ENCODE data around the gene KRTAP5-3. TPM values are rescaled to one million over a fixed set of nuclear protein-coding genes. Genes with fewer than 3 reads are reported as not detected.

Gene KRTAP5-3
- total RNA-seq, 4 donors from 2014 or later: not detected

GRCh38 chr11:1559111-1559951, 48.9 kb downstream of the KRTAP5-3 start:
- H3K36me3 ChIP-seq: peaks cover 0 to 6% (median 0%) of the 10 kb centered on the region in 4 donors
- TF ChIP-seq EP300 (IDR thresholded peaks at IDR 0.05; ENCODE audit: low read depth) (no peak), POLR2AphosphoS5 (IDR thresholded peaks at IDR 0.05) (peak; percentile 48 to 74 (median 67)), POLR2A (IDR thresholded peaks at IDR 0.05) (peak; percentile 47)
- TF ChIP-seq, protein P1, sequence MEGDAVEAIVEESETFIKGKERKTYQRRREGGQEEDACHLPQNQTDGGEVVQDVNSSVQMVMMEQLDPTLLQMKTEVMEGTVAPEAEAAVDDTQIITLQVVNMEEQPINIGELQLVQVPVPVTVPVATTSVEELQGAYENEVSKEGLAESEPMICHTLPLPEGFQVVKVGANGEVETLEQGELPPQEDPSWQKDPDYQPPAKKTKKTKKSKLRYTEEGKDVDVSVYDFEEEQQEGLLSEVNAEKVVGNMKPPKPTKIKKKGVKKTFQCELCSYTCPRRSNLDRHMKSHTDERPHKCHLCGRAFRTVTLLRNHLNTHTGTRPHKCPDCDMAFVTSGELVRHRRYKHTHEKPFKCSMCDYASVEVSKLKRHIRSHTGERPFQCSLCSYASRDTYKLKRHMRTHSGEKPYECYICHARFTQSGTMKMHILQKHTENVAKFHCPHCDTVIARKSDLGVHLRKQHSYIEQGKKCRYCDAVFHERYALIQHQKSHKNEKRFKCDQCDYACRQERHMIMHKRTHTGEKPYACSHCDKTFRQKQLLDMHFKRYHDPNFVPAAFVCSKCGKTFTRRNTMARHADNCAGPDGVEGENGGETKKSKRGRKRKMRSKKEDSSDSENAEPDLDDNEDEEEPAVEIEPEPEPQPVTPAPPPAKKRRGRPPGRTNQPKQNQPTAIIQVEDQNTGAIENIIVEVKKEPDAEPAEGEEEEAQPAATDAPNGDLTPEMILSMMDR (IDR thresholded peaks at IDR 0.05): peak in 2 of 5 experiments; percentile 14 to 22
- H3K4me3 ChIP-seq: no peak overlapping the region
- DNase-seq: peak; percentile 91
- H3K4me1 ChIP-seq: peaks cover 36 to 49% (median 39%) of the 10 kb centered on the region in 4 donors
- H3K27ac ChIP-seq: peak overlapping the region; percentile 84 to 98 (median 90)
- in situ Hi-C loops (cut with MboI; ENCODE audit: low pct_ligation_motif_present in 1 of 4, low pct_unique_long_range_greater_than_20kb in 1 of 4, low sequenced_read_pairs in 3 of 4) (no loop called here), intact Hi-C loops (cut with DNase I; ENCODE audit: low total_unique reads) (no loop called here)
- WGBS, 2 donors (ENCODE audit: low coverage in 1 of 2): 38% methylated on average over 24 of the region's 29 CpGs; no CpG with 5 or more reads in 1 of the 2 donors
- no peaks in the 10 kb centered on the region for H3K27me3 ChIP-seq
- no peaks in the 10 kb centered on the region for H3K9me3 ChIP-seq

DNA sequence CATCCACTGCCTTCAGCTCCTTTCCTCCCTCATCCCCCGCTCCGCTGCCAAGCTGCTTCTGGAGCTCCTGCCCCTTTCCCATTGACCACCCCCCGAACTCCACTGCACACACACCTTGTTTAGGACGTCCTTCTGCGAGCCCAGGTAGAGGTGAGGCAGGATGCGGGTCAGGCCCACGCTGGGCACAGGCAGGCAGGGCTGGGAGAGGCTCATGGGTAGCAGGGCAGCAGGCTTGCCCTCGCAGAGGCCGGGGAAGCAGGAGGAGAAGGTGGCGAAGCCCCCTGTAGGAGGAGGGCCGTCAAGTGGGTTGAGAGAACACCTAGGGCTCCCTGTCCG, 49.5 kb downstream of the KRTAP5-3 start:
- Histone ChIP-seq H3K4me3 (no peak overlapping the region), H3K4me1 (peaks cover 32 to 47% (median 38%) of the 10 kb centered on the region in 4 donors)
- 60% methylated on average over 11 of the region's 12 CpGs; no CpG with 5 or more reads in 1 of the 2 donors for WGBS, 2 donors (ENCODE audit: low coverage in 1 of 2)

GRCh38 chr11:1557904-1558774, 50.1 kb downstream of the KRTAP5-3 start:
- TF ChIP-seq POLR2AphosphoS5 (IDR thresholded peaks at IDR 0.05): peak in 2 of 3 donors; percentile 5 to 9
- no peak for TF ChIP-seq POLR2A (IDR thresholded peaks at IDR 0.05)
- no peak for TF ChIP-seq EP300 (IDR thresholded peaks at IDR 0.05; ENCODE audit: low read depth)
- peaks cover 32 to 49% (median 39%) of the 10 kb centered on the region in 4 donors for H3K4me1 ChIP-seq
- no peak overlapping the region for H3K4me3 ChIP-seq
- 55% methylated on average over 27 of the region's 29 CpGs; no CpG with 5 or more reads in 1 of the 2 donors for WGBS, 2 donors (ENCODE audit: low coverage in 1 of 2)
- intact Hi-C loops (cut with DNase I; ENCODE audit: low total_unique reads) (no loop called here), in situ Hi-C loops (cut with MboI; ENCODE audit: low pct_ligation_motif_present in 1 of 4, low pct_unique_long_range_greater_than_20kb in 1 of 4, low sequenced_read_pairs in 3 of 4) (no loop called here)
- H3K27ac ChIP-seq: peak overlapping the region; percentile 84 to 98 (median 90)
- H3K27me3 ChIP-seq: no peaks in the 10 kb centered on the region
- H3K36me3 ChIP-seq: peaks cover 0 to 6% (median 0%) of the 10 kb centered on the region in 4 donors
- no peaks in the 10 kb centered on the region for H3K9me3 ChIP-seq
- peak; percentile 66 for DNase-seq

More for the DNA sequence above, 49.5 kb downstream of the KRTAP5-3 start:
- TF ChIP-seq EP300 (IDR thresholded peaks at IDR 0.05; ENCODE audit: low read depth) (no peak), POLR2A (IDR thresholded peaks at IDR 0.05) (no peak), POLR2AphosphoS5 (IDR thresholded peaks at IDR 0.05) (no peak)
- TF ChIP-seq, protein P1 (IDR thresholded peaks at IDR 0.05): no peak
- Histone ChIP-seq H3K27me3 (no peaks in the 10 kb centered on the region), H3K36me3 (peaks cover 0 to 6% (median 0%) of the 10 kb centered on the region in 4 donors), H3K9me3 (no peaks in the 10 kb centered on the region), H3K27ac (peak overlapping the region; percentile 84 to 98 (median 90))
- intact Hi-C loops (cut with DNase I; ENCODE audit: low total_unique reads): no loop called here
- no peak for DNase-seq
- in situ Hi-C loops (cut with MboI; ENCODE audit: low pct_ligation_motif_present in 1 of 4, low pct_unique_long_range_greater_than_20kb in 1 of 4, low sequenced_read_pairs in 3 of 4): no loop called here

Other genes starting within 250 kb of the KRTAP5-3 start
- gene BRSK2, start 218.5 kb downstream of the KRTAP5-3 start, total RNA-seq: 1 to 10 TPM in 1 of 4 donors, under 1 TPM in 2, not detected in 1; 0.14 to 1.8 (median 0.95) TPM
- 10 to 100 TPM; 22.8 to 56.7 (median 42.4) TPM for gene MOB2, start 121.7 kb downstream of the KRTAP5-3 start, total RNA-seq
- 10 to 100 TPM; 13.3 to 31.8 (median 19.8) TPM for gene DUSP8, start 36.2 kb downstream of the KRTAP5-3 start, total RNA-seq
- gene KRTAP5-1, start 23.2 kb downstream of the KRTAP5-3 start, total RNA-seq: not detected
- gene KRTAP5-2, start 10.2 kb downstream of the KRTAP5-3 start, total RNA-seq: not detected
- not detected for gene KRTAP5-4, start 13.7 kb upstream of the KRTAP5-3 start, total RNA-seq
- gene KRTAP5-5, start 21.3 kb upstream of the KRTAP5-3 start, total RNA-seq: not detected
- not detected for gene KRTAP5-6, start 88.7 kb upstream of the KRTAP5-3 start, total RNA-seq
- gene IFITM10, start 142.1 kb upstream of the KRTAP5-3 start, total RNA-seq: 10 to 100 TPM in 1 of 4 donors, 1 to 10 TPM in 2, under 1 TPM in 1; 0.68 to 13.5 (median 1.3) TPM
- gene CTSD, start 155.5 kb upstream of the KRTAP5-3 start, total RNA-seq: 1,000 to 10,000 TPM in 2 of 4 donors, 100 to 1,000 TPM in 2; 548 to 1,794 (median 1,176) TPM
- gene SYT8, start 226.5 kb upstream of the KRTAP5-3 start, total RNA-seq: 1 to 10 TPM in 2 of 4 donors, not detected in 2; 1.4 to 4.1 TPM
- gene TNNI2, start 230.5 kb upstream of the KRTAP5-3 start, total RNA-seq: 10 to 100 TPM in 1 of 4 donors, 1 to 10 TPM in 1, not detected in 2; 3.5 to 35.9 TPM
- 10 to 100 TPM; 12.3 to 69.6 (median 23.2) TPM for gene LSP1, start 244.6 kb upstream of the KRTAP5-3 start, total RNA-seq